Activated naive CD4-positive, alpha-beta T cell treated with anti-CD3 and anti-CD28 coated beads, Interleukin-2, amount 50 U/mL, for 16 hours (primary cell): Measurements from ENCODE around the gene CSRNP3.
"Not testable (repeated sequence)": the region's sequence is repeated elsewhere in the genome, so short reads cannot be mapped to it uniquely, and the experiment has no call there.

Experiments
- DNase-seq: peaks from one replicate; pipeline ENCODE4 v3.0.0-alpha.2; 2020

CSRNP3 gene

DNA sequence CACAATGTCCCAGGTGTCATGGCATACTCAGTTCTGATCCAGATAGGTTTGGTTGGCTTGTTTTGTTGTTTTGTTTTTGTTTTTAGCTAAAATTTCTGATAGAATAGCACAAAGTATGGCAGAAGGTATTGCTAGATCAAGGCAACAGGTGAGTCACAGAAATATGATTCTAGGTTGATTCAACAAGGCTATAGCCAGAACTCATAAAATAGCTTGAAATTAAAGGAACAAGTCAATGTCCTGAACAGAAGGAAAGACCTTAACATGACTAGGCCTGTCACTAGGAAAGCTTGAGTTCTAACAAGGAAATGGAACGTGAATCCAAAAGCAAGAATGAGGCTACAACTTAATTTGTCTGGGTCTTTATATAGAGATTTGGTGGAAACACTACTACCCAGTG, 167.5 kb downstream of the CSRNP3 start:
- DNase-seq: no peak

DNA sequence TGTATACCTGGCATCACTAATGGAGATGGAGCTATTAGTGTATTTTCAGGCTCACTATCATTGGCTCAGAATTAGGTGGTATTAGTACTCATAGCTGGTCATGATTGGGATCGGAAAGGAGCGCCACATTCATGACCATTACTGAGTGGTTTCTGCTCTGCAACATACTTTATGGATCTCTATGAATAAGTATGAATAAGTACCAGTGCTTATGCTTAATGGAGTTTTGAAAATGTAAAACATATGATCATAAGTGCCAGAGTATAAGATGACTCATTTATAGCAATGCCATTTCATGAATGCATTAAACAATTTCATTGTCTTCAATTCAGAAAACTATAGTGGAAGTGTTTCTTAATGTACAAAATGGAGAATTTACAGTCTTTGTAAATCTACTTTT, 167.9 kb downstream of the CSRNP3 start:
- DNase-seq: no peak

DNA sequence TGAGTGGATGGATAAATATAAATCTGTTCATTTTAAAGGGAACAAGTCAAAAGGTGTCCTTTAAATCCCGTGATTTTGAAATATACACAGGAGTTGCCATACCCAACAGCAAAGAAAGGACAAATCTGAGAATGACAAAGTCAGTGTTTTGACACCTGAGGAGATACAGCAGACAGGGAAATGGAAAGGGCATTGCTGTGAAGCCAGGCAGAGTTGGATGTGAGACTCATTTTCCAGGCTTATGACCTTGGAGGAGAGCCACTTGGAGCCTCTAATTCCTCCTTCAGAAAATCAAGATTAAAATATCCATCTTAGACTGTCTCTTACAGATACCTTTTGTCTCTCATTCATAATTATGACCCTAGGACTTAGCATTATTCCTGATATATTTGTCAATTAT, 170.0 kb downstream of the CSRNP3 start:
- no peak for DNase-seq

DNA sequence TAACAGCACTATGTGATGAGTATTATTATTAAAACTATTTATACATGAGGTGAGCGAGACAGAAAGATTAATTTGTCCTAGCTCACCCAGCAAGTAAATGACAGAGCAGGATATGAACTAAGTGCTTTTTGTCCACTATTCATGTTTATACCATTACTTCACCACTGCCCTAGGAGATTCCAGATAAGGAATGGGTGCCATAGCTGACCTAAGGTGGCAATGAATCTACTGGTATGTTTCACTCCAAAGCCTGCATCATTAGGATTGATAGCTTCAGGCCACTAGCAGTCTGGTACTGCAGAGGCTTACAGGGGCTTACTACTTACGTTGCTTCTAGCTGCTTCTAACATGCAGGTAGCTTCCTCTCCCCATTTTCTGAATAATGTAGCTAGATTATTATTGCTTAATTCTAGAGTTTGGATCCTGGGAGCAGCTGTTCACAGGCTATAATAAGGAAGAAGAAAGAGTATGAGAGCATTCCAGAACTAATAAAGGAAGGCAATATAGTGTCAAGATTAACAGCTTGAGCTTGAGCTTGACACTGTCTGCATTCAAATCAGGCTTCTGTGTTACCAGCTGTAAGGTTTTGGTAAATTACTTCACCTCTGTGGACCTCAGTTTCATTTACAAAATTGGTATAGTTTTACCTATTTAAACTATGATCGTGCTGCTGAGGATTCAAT, 170.9 kb downstream of the CSRNP3 start:
- DNase-seq: no peak

DNA sequence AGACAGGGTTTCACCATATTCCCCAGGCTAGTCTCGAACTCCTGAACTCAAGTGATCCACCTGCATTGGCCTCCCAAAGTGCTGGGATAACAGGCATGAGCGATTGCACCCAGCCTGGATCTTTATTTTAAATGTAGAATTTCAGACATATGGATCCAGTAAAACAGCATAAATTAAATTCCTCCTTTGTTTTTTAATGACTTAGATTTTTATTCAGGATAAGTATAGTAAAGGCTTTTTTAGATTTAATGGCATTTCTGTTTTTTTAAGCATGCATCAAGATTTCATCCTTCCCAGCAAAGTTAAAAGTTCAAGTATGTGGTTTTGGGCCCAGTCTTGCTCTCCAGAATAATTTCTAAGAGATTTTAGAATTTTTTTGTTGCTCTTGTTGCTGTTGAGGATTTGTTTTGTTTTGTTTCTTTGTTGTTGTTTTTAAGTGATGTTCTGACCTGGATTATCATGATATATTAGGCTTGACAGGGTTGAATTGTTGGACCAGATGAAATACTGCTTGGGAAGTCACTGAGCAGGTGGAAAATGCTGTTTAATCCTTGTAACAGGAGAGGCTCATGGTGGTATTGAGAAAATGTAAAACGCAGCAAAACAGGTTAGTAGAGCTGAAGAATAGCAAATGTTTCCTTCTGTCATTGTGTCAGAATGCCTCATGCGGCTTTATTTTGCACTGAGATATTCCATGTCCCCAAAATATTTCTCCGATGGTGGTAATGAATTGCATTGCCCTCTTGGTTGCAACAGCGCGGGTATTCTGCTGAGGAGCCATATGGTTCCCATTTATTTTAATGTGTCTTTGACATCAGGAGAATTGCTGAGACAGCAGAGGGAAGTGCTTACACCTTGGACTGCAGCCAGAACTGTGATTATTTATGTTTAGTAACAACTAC, 176.7 kb downstream of the CSRNP3 start:
- DNase-seq: no peak

DNA sequence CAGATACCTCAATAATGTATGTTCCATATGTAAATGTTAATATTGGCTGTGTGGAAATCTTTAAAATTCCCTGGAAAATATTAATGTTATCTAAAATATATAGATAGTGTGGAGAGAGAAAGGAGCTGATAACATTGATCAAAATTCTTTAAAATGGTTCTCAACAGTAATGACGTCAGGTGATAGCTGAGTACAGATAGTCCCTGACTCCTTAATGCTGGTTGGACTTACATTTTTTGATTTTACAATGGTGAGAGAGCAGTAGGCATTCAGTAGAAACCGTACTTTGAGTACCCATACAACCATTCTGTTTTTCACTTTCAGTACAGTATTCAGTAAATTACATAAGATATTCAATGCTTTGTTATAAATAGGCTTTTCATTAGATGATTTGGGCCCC, 177.9 kb downstream of the CSRNP3 start:
- DNase-seq: no peak

DNA sequence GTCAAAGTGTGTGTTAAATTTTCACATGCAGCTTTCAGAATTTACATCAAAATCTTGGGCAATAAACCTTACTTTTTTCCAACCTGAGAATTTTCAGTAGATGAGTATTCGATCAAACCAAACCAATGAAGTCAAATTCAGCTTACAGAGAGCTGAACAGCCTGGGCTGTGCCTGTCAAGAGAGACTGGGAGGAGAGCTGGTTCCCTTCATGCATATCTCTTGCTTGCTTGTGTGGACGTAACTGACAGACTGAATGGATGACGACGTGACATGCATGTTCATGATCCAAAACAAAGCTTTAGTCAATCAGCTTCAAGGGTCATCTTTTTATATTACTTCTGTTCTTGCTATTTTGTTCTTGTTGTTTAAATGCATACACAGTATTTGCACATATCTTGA, 179.3 kb downstream of the CSRNP3 start:
- DNase-seq: no peak

DNA sequence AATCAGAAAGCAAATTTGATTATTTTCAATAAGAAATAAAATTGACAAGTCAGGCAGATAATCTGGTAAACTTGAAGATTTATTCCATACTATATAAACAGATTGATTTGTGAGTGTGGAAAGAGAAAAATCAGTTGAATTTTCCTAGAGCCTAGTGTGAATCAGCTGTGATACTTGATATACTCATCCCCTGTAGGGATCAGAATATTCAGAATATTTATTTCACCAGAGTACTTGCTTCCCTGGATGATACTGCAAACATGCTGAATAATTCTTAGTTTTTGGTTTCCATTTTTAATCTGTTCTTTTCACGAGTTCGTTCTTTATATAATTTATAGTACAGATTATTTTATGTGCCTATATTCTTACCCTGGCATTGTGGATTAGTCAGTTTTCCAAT, 181.7 kb downstream of the CSRNP3 start:
- DNase-seq: no peak

DNA sequence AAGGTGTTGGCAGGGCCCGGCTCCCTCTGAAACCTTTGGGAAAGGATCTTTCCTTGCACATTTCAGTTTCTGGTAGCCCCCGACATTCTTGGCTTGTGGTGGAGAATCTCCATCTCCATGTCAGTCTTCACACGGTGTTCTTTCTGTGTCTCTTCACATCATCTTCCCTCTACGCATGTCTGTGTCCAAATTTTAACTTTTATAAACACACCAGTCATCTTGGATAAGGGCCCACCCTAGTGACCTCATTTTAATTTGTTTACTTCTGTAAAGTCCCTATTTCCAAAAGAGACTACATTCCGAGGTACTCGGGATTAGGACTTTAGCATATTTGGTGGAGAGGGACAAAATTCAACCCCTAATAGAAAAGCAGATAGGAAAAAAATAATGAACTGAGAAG, 186.2 kb downstream of the CSRNP3 start:
- DNase-seq: no peak

DNA sequence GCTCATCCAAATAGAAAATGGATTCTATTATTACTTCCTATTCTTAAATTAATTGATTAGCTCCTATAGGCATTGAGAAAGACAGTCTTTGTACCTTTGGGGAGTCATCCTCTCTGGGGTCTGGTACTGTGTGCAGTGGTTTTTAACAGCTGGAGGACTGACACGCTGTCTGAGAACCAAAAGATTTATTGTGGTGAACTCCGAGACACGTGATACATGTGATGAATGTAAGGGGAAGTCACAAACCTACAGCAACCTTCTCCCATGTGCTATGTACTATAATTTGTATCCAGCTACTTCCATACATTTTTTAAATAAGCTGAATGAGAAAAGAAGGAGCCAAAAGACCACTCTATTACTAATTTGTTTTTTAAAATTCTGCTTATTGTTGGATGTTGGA, 190.9 kb downstream of the CSRNP3 start:
- no peak for DNase-seq

DNA sequence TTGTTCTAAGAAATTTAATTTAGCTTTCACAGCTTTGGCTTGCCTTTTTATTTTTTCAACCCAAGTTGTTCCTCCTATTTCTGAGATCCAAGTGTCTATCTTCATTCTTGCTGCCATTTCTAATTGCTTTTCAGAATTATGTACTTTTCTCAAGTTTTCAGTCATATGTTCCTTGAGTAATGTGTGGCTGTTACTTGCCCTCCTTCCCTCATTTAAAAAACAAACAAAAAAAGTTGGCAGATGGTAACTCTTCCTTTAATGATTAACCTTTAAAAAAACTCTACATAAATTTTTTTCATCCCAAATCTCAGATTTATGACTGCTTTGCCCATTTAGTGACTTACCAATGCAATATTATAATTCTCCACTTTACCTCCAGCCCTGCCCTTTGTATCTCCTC, 193.2 kb downstream of the CSRNP3 start:
- DNase-seq: no peak

DNA sequence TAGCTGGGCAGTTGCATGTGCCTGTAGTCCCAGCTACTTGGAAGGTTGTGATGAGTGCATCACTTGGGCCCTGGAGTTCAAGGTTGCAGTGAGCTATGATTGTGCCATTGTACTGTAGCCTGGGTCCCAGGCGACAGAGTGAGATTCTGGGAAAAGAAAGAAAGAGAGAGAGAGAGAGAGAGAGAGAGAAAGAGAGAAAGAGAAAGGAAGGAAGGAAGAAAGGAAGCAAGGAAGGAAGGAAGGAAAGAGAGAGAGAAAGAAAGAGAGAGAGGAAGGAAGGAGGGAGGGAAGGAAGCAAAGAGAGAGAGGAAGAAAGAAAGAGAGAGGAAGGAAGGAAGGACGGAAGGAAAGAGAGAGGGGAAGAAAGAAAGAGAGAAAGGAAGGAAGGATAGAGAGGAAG, 196.1 kb downstream of the CSRNP3 start:
- DNase-seq: no peak

DNA sequence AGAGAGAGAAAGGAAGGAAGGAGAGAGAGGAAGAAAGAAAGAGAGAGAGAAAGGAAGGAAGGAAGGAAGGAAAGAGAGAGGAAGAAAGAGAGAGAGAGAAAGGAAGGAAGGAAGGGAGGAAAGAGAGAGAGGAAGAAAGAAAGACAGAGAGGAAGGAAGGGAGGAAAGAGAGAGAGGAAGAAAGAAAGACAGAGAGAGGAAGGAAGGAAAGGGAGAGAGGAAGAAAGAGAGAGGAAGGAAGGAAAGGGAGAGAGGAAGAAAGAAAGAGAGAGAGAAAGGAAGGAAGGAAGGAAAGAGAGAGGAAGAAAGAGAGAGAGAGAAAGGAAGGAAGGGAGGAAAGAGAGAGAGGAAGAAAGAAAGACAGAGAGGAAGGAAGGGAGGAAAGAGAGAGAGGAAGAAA, 196.6 kb downstream of the CSRNP3 start:
- DNase-seq: not testable (repeated sequence)

DNA sequence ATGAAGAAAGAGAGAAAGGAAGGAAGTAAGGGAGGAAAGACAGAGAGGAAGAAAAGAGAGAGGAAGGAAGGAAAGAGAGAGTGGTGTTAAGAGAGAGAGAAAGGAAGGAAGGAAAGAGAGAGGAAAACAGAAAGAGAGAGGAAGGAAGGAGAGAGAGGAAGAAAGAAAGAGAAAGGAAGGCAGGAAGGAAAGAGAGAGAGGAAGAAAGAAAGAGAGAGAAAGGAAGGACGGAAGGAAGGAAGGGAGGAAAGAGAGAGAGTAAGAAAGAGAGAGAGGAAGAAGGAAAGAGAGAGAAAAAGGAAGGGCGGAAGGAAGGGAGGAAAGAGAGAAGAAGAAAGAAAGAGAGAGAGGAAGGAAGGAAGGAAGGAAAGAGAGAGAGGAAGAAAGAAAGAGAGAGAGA, 197.1 kb downstream of the CSRNP3 start:
- DNase-seq: no peak

DNA sequence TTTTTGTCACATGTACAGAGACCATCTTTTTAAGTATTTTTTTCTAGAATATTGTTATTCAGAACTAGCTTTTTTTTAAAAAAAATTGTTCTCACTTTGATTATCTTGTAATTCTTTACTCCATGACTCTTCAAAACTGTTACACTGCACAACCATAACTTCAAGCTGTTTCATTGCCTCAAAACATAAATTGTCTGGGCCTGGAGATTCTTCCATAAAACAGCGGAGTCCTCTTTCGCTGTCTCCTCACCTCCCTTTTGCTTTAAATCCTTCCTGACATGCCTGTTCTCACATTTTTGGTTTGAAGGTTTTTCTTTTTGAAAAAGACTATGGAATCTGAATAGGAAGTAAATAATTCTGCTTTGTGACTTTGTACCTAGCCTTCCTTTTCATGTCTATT, 197.9 kb downstream of the CSRNP3 start:
- no peak for DNase-seq

DNA sequence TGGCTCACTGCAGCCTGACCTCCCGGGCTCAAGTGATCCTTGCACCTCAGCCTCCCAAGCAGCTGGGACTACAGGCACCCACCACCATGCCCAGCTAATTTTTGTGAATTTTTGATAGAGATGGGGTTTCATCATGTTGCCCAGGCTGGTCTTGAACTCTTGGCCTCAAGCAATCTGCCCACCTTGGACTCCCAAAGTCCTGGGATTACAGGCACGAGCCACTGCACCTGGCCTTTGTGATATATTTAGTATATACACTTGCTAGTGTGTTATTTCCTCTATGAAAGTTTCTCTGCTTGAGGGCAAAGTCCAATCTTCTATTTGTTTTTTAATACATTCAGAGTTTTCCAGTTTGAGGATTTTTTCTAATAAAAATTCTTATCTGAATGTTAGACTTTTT, 205.3 kb downstream of the CSRNP3 start:
- no peak for DNase-seq

DNA sequence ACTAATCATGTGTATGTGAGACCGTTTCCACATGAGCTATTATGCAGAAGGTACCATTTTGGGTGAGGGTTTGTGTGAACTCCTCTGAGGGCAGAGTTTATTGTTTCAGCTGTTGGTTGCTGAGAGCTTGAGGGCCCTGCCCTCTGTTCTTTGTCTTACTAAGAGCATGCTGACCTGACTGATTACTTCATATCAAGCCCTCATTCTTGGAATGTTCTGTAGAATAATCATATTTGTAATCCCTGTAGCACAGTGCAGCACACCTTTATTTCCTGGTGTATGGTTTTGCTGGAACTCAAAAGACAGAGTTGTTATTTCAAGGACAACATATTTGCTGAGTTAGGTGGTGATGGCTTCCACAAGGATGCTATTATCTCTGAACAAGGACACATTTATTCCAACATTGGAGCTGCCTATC, 206.1 kb downstream of the CSRNP3 start:
- DNase-seq: no peak

DNA sequence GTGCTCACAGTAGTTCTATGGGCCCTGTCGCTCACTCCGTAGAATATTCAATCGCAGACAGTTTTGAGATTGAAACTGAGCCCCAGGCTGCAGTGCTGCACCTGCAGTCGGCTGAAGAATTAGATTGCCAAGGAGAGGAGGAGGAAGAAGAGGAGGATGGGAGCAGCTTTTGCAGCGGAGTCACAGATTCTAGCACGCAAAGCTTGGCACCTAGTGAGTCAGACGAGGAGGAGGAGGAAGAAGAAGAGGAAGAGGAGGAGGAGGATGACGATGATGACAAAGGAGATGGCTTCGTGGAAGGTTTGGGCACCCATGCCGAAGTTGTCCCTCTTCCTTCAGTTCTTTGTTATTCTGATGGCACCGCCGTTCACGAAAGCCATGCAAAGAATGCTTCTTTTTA, 209.4 kb downstream of the CSRNP3 start:
- no peak for DNase-seq

DNA sequence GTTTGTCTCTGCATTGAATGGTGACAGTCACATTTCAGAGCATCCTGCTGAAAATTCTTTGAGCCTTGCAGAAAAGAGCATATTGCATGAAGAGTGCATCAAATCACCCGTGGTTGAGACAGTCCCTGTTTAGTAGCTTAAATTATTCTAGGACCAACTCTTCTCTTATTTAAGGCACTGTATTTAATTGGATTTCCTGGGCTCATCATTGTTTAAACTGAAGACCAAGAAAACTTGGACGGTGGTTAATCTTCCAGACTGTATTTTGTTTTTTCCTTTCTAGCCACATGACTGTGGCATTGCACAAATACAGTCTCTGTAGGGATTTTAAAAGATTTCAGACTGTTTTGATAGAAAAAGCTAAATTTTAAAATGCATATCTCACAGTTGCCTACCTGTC, 210.1 kb downstream of the CSRNP3 start:
- no peak for DNase-seq

DNA sequence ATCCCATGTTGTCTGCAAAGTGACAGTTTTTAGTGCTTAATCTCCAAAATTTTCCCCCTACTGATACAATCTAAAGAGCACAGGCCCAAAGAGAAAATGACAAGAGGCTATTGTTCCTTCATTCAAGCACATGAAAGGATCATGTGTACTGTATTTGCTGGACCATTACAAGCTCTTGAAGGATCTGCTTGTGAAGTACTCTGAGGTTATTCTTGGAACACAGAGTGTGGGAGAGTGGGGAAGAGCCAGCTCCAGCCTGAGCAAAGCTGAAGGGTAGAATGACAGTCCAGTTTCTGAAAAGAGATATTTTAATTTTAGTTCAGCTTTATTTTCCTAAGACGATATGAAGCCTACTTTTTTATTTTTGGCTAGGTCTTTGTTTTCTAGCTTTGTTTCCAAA, 212.3 kb downstream of the CSRNP3 start:
- no peak for DNase-seq

DNA sequence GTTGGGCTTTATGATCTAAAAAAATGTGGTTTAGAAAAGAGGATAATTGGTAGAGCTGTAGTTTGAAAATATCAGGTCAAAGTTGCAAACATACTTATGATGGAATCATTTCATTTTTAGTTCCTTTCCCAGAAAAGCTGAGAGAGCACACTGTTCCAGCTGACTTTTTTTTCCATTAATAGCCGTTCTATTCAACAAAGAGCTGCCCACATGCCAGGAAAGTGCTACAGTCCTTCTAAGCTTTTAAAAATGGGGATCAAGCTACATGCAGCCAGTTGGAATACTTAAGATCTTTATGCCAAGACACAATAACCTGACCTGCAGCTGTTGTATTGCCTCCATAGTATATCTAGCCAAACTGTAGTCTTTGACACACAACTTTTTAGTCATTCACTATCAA, 213.0 kb downstream of the CSRNP3 start:
- DNase-seq: no peak

DNA sequence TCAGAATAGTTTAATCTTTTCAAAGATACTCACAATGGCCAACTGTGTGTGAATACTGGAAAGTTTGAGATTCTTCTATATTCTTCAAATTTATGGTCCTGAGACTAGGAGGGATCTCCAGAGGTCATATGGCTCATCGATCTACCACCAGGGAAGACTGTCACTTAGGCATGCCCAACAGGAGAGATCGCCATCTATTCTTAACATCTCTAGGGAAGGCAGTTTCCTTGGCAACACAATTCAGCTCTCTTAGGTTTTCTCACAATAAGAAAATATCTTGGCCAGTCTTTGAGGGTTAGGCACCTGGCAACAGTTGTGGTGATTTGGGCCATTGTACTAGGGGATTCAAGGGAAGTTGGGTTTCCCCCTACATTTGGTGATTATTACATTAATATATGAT, 217.3 kb downstream of the CSRNP3 start:
- DNase-seq: no peak

DNA sequence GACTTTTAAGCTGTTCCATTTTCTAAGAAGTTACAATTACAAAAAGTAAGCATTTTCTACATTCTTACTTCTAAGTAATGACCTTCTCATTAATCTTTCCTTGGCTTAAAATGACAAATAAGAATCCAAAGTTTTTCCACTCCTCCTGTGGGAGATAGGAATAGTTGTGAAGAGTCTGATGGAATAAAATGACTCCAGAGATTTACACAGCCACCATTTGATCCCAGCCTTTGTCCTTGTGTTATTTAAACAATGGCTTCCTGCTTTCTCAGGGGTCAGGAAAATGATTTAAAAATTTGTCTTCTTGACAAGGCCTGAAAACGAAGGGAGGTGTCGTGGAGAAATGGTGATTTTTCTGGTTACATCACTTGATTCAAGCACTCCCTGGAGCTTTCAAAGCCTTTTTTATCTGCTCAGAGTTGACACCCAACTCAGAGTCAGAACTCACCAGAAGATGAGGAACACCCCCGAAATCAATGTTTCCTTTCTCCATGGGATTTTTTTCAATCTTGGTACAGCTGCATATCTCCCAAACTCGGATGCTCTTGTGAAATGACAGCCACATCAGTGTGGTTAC, 218.0 kb downstream of the CSRNP3 start:
- no peak for DNase-seq

DNA sequence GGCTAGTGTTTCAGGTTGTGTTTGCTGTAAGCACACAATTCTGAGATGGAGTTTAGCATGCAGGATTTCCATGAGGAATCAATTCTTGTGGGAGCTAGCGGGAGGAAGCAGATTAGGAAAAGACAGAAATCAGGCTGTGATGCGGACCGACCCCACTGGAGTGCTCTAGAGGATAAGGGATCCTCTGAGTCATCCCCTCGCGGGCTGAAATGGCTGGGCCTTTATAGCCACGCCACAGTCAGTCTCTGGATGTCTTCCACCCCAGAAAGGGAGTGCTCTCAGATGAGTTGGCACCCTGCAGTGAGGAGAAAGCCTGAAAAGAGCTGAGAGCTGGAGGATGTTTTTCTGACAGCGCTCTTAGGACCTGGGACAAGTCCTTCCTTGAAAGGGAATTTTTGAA, 222.1 kb downstream of the CSRNP3 start:
- no peak for DNase-seq
